LNCaP clone FGC (cell line): ENCODE data around the gene COPS9.

ENCODE experiments used
- DNase-seq: peaks from one replicate; pipeline ENCODE4 v3.0.0-alpha.2; 2011; ENCODE audit warnings: low read depth
- H3K4me3 ChIP-seq: 2 replicates; pipeline ENCODE4 v1.5.1; 2011; ENCODE audit warnings: mild to moderate bottlenecking, low read depth, low read length, control low read depth
- TF ChIP-seq, protein P1 (sequence below): IDR thresholded peaks from 2 replicates; pipeline ENCODE4 v1.5.1; 2012; ENCODE audit warnings: mild to moderate bottlenecking; ENCODE audit not compliant: control insufficient read depth, insufficient read depth; ENCODE audit errors: extremely low read depth

Gene COPS9

DNA sequence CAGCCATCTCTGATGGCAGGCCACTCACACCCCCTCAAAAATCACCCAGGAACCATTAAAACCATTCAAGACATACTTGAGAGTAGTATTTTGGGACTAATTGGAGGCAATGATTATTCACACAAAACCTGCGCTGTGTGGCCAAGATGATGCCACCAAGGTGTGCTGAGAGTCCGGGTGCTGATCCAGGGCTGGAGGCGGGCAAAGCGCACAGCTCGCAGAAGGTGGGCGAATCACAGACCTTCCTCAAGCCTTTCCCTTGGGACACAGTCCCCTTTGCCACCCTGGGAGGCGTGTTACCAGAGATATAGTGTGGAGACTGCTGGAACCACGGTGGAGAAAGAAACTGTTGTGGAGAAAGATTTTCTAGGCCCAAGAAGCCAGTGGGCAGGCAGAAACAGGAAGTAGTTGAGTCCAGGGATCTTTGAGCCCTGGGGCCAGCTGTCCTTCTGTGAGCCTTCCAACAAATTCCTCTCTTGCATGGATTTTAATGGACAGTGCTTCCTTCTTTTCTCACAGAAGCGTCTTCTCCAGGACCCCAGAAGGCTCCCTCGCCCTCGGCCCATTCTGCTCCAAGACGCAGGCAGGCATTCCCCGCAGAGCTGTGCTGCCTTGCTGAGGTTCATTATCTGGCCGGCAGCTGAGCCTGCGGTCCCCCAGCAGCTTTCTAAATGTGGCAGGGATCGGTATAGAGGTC lies 8.0 kb downstream of the COPS9 start:
- DNase-seq: no peak
- no peak overlapping the region for H3K4me3 ChIP-seq
- TF ChIP-seq, protein P1, sequence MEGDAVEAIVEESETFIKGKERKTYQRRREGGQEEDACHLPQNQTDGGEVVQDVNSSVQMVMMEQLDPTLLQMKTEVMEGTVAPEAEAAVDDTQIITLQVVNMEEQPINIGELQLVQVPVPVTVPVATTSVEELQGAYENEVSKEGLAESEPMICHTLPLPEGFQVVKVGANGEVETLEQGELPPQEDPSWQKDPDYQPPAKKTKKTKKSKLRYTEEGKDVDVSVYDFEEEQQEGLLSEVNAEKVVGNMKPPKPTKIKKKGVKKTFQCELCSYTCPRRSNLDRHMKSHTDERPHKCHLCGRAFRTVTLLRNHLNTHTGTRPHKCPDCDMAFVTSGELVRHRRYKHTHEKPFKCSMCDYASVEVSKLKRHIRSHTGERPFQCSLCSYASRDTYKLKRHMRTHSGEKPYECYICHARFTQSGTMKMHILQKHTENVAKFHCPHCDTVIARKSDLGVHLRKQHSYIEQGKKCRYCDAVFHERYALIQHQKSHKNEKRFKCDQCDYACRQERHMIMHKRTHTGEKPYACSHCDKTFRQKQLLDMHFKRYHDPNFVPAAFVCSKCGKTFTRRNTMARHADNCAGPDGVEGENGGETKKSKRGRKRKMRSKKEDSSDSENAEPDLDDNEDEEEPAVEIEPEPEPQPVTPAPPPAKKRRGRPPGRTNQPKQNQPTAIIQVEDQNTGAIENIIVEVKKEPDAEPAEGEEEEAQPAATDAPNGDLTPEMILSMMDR: no peak

DNA sequence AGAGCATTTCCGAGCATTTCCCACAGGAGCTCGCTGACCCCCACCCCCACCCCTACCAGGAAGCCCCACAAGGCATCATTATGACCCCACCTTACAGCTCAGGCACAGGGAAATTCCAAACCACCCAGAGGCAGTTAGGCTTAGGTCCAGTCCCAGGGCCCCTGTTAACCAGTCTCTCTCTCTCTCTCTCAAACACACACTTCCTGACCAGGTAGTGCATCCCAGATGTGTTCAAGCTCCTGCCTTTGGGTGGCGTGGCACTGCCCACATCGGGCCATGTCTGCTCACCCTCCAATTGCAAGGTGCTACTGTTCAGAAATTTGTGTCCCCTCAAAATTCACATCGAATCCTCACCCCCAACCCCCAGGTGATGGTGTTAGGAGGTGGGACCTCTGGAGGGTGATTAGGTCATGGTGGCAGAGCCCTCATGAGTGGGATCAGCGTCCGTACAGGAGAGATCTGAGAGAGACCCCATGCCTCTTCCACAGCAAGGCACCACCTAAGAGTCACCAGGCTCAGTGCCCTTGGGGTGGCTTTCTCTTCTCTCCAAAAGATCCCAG lies 8.8 kb downstream of the COPS9 start:
- no peak for DNase-seq
- TF ChIP-seq, protein P1: no peak
- H3K4me3 ChIP-seq: no peak overlapping the region

GRCh38 chr2:240126731-240127130 lies 9.4 kb downstream of the COPS9 start:
- H3K4me3 ChIP-seq: no peak overlapping the region
- DNase-seq: no peak
- TF ChIP-seq, protein P1: no peak

- DNase-seq: no peak
- TF ChIP-seq, protein P1: no peak
- no peak overlapping the region for H3K4me3 ChIP-seq
Measured at GRCh38 chr2:240125742-240126141, 10.4 kb downstream of the COPS9 start.

GRCh38 chr2:240124651-240125030 lies 11.5 kb downstream of the COPS9 start:
- no peak for DNase-seq
- TF ChIP-seq, protein P1: no peak
- no peak overlapping the region for H3K4me3 ChIP-seq

DNA sequence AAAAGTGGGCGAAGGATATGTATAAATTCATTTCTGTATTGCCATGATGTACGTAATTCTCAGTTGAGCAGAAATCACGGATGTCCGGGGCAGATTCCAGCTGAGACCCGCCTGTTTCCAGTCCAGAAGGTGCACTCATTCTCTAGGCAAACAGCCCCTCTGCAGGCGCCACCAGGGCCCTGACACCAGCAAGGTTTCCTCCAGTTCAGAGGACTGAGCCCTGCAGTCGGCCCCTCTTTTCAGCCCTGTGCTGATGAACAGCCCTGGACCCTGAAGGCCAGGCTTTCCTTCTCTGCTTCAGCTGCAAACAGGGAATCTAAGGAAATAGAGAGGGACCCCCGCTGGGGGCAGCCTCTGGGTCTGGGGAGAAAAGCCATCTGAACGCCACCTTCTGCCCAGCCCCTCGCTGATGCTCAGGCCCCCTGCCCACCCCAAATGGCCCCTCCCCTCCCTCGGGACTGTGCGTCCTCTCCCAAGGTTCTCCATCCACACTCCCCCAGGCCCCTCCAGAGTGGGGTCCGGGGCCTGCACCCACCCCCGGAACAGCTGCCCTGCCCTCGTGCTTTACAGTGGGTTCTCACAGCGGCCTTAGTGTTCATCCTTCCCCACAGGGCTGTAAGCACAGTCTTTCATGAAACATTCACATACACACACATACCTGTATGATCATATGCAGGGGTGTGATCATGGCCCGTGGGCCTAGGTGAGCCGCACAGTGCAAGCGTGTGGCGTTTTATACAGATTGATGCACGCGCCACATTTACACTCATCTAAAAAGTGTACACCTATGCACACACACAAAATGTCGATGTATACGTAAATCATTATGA lies 12.1 kb downstream of the COPS9 start:
- TF ChIP-seq, protein P1: no peak
- no peak for DNase-seq
- no peak overlapping the region for H3K4me3 ChIP-seq

DNA sequence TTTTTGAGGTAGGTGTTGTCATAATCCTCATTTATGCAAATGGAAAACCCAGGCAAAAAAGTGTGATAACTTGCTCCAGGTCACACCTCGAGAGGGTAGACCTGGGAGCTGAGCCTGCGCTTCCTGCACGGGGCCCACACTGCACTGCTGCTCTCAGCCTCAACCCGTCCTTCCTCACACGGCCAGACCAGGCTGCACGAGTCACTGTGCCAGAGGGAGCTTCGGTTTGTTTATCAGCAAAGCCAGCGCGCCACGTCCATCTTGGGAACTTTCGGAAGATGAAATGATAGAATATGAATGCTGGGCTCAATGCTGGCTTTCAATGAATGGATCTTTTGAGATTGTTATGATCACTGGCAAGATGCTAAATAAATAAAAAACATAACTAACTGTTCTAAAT lies 14.4 kb downstream of the COPS9 start:
- no peak for DNase-seq
- H3K4me3 ChIP-seq: no peak overlapping the region
- TF ChIP-seq, protein P1: no peak
